ENCODE results near the gene F2R.

The F2R gene

DNA sequence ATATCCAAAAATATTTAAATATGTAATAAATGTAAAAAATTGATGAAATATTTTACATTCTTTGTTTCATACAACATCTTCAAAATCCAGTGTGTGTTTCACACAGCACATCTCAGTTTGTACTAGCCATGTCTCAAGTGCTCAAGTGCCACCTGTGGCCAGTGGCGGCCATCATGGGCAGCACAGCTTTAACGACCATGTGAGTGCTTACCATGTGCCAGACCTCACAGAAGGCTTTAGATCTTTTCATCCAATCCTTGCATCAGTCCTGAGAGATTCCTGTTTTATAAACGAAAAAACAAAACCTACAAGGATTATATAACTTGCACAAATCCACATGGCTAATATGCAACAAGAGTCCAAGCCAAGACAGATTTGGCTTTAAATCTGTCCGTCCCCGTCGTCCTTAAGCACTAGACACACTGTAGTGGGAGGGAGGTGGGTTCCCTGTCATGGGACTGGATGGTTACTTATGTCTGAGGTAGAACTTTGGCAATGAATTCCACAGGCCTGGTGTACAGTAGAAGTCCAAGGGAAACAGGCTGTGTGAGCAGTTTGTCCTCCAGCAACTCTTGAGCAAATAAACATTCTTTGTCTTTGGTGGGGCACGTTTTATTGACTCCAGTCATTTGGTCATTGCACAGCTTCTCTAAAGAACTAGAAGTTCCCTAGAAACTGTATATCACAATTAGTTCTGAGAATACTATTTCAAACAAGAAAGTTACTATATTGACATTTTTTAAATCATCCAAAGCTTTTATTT lies 25.0 kb upstream of the F2R start:
- no peak for FAIRE-seq

DNA sequence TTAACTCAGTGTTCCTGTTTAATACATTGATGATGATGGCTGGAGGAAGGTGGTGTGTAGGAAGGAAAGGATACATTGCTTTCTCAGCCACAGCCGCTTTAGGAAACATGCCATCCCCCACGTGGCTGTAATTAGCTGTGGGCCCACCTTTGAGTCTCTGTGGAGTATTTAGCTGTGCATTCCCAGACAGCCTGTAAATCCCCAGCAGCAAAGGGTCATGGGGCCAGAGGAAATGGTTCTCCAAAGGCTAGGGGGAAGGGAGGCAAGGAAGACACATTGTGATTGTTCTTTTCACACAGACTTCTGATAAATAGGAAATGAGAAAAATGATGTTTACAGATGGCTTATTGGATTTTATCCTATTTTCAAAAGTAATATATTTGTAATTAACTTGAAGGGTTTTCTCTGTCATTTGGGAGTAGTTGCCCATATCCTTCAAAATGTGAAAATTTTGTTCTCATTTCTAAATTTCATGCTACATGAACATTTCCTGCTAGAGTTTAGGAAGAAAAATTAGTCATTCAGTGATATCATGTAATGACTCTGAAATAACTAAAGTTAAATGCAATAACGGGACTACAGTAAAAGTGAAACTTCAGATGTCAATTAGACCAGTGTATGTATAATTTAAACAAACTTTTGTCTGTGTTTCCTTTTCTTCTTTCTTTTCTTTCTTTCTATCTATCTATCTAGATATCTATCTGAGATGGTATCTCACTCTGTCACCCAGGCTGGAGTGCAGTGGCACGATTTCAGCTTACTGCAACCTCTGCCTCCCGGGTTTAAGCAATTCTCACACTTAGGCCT lies 24.3 kb upstream of the F2R start:
- no peak for FAIRE-seq

- no peak for FAIRE-seq
Observed at GRCh38 chr5:76692274-76692540, 23.7 kb upstream of the F2R start.

DNA sequence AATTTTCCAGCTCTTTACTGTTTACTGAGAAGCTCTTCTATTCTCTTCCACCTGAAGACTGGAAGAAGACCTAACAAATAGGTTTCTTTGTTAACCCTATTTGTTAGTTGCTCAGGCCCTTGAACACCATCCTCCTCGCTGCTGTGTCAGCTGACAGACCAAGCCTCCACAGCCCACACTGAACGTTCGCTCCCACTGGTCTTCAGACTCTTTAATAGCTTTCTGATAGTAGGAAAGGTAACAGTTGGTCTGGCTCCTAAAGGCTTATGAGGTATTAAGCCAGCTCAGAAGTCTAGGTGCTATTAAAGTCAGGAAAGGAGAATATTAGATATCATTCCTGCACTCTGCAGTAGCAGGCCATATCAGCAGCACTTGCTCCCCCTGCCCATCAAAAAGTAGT lies 23.3 kb upstream of the F2R start:
- FAIRE-seq, result no peak

DNA sequence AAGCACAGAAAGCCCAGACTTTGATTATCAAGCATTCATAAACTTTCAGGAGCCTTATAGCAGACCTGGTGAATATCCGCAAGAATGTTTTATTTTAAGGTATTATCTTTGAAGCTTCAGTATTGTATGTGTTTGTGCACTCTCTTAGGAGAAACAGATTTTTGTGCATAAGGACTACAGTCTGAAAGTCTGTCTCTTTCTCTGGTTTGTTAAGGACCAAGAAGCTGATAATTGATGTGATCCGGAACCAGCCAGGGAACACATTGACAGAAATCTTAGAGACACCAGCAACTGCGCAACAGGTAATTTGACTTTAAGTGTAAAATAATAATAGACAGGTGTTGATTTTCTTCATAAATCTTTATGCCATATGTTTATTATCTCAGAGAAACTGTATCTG lies 22.8 kb upstream of the F2R start:
- FAIRE-seq, result no peak

DNA sequence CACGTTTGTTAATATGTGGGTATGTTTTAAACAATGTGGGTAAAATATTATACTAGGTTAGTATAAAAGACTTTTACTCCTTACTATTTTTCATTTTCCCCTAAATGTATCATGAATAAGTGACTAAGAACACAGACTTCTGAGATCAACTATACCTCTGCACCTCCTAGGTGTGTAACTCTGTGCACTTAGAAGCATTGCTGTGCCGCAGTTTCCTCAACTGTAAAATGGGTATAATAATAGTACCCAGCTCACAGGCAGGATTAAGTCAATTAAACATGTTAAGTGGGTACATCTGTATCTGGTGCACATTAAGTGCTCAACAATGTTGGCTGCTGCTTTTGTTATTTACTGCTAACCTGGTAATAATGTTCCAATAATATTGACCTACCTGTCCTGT lies 21.6 kb upstream of the F2R start:
- no peak for FAIRE-seq

DNA sequence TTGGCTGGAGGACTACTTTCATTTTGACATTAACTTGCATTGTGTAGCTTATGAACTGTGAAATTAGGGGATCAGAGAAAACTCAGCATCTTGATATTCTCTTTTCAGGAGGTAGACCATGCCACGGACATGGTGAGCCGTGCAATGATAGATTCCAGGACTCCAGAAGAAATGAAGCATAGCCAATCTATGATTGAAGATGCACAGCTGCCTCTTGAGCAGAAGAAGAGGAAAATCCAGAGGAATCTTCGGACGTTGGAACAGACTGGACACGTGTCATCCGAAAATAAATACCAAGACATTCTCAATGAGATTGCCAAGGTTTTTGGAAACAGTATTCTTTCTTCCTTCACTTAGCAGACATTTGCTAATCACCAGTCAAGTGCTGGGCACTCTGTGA lies 20.6 kb upstream of the F2R start:
- no peak for FAIRE-seq

DNA sequence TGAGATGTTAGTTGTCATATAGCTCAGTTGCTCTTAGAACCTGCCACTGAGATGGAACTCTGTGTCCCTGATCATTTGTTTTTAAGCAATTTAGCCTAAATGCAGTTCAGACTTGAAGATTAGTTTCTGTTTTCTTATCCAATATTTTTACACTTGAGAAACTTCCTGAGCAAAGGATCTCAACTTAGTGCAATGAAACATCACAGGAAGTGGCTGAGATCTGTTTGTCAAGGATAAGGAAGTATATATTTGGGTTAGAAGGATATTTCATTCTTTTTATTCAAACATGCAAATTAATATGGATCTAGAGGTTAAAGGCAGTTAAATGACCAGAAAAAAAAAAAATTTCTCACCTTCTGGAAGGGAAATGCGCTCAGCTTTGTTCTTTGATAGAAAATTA lies 19.7 kb upstream of the F2R start:
- no peak for FAIRE-seq

GRCh38 chr5:76697670-76698069 lies 18.3 kb upstream of the F2R start:
- no peak for FAIRE-seq

DNA sequence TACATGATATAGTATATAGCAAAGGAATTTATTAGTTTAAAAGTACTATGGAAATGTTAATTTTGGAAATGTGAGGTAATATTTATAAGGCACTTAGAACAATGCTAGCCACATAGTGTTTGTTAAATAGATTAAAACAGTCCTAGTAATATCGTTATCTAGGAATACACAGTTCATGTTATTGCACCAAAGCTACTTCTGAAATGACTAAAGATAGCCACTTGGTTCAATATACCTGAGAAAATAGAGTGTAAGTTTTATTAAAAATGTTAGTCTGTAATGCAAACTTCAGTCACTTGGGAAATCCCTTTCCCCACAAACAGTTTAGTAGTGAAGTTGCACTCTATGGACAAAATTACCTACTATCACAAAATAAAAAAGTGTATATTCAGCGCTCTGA lies 15.4 kb upstream of the F2R start:
- FAIRE-seq, result no peak

- no peak for FAIRE-seq
Observed at GRCh38 chr5:76701298-76701697, 14.6 kb upstream of the F2R start.

GRCh38 chr5:76703707-76704106 lies 12.2 kb upstream of the F2R start:
- FAIRE-seq, result no peak

DNA sequence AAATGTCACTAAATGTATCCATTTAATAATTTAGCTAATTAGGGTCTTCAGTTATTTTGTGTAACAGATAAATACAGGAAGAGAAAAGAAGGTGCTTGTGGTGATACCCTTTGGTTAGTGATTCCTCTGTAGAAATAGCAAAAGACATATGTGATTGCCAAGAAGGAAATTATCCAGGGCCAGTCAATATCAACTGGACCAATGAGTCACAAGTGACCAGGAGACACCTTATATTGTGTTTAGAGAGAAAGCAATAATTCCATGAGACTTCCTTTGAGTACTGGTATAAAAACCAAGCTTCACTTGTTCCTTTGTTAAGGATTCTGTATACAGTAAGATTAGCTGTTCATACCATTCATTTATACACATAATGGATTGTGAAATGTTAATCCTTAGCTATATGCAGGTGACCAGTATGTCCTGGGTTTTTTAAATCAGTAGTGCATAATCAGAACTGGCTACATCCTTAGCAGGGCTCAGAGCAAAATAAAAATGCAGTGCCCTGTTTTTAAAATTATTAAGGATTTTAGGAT lies 11.7 kb upstream of the F2R start:
- no peak for FAIRE-seq

DNA sequence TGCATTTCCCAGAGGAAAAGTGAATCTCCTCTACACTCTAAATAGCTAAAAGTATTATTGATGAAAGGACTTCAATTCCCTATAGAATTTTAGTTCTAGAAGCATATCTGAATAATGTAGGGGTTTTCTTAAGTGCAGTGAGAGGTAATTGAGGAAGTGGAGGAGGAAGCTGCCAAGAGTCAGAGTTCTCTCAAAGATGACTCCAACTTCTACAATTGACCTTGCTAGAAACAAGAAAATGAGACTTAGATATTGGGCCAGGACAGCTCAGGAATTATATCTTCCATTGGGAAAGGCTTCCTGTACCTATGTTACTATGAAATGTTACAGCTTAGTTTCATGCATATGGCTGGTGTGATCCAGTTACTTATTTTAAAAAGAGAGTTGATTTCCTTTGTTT lies 10.4 kb upstream of the F2R start:
- FAIRE-seq, result no peak

DNA sequence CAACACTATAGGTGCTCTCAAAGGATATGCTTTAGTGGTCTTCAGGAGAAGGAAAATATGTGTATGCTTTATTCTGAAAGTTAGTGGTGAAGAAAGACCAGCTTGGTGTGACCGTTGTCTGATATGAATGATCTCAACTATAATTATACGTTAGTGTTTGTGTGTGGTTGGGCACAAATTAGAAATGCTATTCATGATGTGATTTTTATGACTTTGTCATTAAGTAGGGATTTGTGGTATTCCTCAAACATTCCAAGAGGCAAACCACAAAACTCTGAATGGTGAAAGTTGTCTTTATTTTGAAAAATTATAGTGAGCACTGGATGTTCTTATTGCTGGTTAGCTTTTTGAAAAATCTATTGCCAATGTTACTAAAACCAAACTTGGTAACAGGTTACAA lies 6.2 kb upstream of the F2R start:
- FAIRE-seq, result no peak

GRCh38 chr5:76710991-76711390 lies 4.9 kb upstream of the F2R start:
- FAIRE-seq, result no peak

DNA sequence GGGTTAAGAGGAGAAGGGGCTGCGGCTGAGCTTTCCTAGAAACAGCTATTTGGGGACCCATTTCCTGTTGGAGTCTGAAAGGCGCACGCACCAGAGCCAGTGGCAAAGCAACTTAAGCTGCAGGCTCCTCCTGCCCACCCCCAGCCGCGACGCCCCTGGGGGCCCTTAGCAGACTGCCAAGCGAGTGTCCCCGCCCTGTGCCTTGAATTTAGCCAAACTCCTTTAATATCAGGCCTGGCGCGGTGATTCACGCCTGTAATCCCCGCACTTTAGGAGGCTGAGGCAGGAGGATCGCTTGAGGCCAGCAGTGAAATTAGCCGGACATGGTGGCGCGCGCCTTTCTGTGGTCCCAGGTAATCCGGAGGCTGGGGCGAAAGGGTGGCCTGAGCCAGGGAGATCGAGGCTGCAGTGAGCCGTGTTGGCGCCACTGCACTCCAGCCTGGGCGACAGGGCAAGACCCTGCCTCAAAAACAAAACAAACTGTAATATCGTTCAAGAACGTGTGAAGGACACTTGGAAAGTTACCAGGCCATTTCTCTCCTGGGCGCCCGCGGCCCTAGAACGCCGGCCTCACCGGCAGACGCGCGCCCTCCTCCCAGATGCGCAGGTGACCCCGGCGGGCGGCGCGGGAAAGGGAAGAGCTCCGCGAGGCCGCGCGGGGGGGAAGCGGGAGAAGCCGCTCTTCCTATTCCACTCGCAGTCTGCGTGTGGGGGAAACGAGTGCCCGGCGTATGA lies 1.0 kb upstream of the F2R start:
- no peak for FAIRE-seq

DNA sequence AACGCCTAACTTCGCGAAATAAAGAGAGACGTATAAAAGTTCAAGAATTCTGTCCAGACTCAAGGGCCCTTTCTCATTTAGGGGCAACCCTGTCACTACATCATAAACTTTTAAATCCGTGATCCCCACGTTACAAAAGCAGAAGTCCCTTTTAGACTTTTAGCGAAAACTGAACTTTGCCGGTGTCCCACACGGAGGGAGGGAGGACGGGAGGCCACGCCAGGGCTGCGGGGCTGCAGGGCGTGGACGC lies 515 bp upstream of the F2R start:
- no peak for FAIRE-seq

- no peak for FAIRE-seq
Observed at GRCh38 chr5:76716456-76717157, 681 bp downstream of the F2R start.

DNA sequence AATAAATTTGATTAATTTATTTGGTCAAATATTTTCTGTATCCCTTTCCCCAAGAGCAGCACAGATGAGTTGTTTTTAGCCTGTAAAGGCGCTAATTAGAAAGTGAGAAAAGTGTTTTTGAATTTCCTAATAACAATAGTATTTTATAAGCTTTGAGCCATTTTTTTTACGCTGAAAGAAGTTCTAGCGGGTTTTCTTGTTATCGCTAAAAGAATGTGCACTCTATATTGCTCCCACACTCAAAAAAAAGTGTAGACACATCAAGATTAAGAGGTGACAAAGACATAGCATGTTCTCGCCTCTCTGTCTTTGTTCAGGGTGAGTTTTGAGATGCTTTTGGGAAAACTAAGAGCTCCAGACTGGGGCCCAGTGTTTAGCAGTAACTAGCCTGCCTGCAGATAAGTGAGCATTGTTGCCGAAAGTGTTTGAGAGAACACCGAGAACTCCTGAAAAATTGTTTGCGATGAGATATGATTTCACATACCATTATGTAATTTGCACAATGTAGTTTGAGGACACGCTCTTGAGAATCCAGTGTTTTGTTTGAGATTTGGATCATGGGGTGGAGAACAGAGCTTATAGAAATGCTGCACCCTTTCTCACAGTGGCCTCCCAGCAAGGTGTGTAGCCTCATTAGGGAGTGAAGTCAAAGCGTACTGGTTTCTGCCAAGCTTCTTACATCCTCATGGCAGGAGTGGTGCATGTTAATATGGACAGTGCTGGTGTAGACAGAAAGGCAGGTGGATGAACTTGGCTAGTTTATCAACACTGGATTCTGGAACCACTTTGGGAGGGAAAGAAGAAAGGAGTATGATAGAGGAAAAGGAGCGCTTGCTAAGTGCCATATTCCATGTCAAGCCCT lies 1.5 kb downstream of the F2R start:
- no peak for FAIRE-seq

DNA sequence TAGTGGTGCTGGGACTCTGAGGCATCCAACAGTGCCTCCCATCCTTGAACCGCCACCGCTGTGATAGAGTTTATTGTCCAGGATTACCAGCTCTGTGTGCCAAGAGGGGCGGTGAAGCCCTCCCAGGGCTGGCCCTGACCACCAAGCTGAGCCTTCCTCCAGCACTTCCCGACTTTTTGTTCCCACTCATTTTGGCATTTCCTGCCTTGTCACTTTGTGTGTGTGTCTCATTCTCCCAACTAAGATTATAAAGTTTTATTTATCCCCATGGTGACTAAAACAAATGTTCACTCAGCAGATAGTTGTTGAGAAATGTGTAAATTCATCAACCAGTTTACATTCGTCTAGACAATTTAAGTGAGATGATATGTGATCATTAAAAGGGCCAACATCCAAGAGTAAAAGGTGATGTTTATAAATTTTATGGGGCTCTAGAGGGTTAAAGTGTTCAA lies 2.5 kb downstream of the F2R start:
- no peak for FAIRE-seq

DNA sequence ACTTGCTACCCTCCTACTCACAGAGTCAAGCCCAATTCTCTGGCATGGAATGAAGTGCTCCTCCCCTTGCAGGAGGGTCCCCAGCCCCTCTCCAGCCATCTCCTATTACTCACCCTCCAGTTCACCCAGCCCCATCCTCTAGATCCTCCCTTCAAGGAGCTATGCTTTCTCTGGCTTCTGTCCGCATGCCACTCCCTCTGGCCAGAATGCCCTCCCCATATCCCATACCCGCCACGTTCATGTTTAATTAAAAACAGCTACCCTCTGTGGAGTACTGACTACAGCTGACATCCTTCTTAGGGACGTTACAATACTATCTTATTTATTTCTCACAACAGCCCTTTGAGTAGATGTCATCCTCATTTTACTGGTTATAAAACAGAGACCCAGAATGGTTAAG lies 3.0 kb downstream of the F2R start:
- FAIRE-seq, result no peak

Data from colon (tissue), 2 donors.